Ramos (cell line): Measurements from ENCODE around the gene PRAME.
"Not testable (repeated sequence)": the region's sequence is repeated elsewhere in the genome, so short reads cannot be mapped to it uniquely, and the experiment has no call there.

Experiments
- in situ Hi-C: fragments of 300-500 bp; cut with MboI; formaldehyde crosslinking; loops from one replicate; pipeline ENCODE4 v1.14.3; 2022; ENCODE audit warnings: low sequenced_read_pairs; ENCODE audit not compliant: unreplicated experiment

Gene PRAME

DNA sequence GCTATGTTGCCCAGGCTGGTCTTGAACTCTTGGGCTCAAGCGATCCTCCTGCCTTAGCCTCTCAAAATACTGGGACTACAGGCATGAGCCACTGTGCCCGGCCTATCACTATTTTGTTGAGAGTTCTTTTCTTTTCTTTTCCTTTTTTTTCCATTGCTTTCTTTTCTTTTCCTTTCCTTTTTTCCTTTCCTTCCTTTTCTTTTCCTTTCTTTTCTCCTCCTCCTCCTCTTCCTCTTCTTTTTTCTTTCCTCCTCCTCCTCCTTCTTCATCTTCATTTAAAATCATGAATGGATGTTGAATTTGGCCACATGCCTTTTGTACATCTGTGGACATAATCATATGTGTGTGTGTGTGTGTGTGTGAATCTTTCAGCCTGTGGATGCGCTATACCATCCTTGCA is 25.7 kb upstream of the PRAME start:
- in situ Hi-C loops = no loop called here

DNA sequence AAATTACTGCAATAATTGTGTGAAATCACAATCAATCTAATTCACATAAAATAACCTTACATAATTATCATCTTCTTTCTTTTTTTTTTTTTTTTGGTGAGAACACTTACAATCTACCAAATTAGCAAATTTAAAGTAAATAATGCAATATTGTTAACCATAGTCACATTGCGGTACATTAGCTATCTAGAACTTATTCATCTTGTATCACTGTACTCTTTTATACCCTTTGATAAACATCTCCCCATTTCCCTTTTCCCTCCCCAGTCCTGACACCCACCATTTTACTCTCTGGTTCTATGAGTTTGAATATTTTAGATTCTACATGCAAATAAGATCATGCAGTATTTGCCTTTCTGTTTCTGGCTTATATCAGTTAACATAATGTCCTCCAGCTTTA is 24.0 kb upstream of the PRAME start:
- in situ Hi-C loops = no loop called here

DNA sequence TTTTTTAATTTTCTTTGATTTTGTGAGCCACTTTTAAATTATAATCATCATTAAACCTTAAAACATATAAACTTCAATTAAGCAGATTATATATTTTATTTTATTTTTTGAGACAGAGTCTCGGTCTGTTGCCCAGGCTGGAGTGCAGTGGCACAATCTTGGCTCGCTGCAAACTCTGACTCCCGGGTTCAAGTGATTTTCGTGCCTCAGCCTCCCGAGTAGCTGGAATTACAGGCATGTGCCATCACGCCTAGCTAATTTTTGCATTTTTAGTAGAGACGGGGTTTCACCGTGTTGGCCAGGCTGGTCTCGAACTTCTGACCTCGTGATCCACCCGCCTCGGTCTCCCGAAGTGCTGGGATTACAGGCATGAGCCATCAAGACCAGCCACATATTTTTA is 22.5 kb upstream of the PRAME start:
- in situ Hi-C loops = not testable (repeated sequence)

DNA sequence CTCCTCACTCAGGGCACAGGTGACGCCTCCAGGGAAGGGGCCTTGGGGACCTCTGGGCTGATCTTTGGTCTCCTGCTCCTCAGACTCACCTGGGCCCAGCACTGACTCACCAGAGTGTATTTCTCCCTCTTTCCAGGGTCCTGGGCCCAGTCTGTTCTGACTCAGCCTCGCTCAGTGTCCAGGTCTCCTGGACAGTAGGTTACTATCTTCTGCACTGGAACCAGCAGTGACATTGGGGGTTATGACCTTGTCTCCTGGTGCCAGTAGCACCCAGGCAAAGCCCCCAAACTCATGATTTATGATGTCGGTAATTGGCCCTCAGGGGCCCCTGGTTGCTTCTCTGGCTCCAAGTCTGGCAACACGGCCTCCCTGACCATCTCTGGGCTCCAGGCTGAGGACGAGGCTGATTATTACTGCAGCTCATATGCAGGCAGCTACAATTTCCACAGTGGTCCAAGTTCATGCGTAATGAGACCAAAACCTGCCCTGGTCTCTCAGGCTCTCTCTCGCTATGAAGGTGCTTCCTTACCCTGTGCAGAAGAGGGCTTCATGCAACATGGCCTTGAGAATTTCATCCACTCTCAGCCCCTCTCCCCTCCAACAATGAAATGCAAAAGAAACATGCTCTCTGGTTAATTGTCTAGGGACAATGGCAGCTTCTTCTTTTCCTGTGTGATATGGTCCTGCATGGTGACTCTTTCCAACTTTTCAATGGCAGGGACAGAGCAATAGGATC is 21.0 kb upstream of the PRAME start:
- in situ Hi-C loops = no loop called here

DNA sequence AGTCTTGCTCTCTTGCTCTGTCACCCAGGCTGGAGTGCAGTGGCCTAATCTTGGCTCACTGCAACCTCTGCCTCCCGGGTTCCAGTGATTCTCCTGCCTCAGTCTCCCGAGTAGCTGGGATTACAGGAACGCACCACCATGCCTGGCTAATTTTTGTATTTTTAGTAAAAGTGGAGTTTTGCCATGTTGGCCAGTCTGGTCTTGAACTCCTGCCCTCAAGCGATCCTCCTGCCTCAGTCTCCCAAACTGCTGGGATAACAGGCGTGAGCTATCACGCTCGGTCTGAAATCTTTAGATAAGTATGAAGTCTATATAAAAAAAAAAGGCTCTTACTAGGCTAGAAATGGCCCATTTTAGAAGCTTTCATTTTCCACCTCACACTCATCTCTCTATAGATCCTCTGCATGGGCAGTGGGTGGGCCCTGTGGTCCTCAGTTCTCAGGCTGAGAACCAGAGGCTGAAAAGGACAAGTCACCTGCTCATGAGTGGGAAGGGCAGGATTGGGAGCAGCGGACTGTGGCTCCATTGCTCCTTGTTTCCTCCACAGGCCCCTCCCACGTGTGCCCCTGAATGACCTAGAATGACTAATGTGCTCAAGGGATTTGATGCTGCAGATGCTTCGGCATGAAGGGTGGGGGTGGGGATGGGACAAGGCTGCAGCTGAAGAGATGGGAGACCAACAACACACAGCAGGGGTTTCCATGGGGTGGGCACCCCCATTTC is 19.8 kb upstream of the PRAME start:
- in situ Hi-C loops = no loop called here

DNA sequence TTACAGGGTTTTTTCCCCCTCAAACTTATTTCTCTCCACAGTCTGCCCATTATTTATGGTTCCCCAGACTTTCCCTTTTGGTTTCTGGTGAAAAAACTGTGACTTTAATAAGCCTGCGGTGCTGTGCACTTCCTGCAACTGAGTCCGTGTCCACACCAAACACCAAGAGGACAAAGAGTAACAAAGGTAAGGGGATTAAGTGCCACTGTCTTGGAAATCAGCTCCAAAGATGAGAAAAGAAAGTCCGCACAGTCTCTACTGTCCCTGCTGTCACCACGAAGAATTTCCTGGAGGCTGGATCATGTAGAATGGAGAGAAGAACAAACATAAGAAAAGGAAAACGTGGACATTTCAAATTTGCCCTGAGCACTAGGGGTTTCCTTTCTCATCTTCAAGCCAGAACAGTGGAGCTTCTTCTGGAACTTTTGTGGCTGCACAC is 17.9 kb upstream of the PRAME start:
- in situ Hi-C loops = no loop called here

DNA sequence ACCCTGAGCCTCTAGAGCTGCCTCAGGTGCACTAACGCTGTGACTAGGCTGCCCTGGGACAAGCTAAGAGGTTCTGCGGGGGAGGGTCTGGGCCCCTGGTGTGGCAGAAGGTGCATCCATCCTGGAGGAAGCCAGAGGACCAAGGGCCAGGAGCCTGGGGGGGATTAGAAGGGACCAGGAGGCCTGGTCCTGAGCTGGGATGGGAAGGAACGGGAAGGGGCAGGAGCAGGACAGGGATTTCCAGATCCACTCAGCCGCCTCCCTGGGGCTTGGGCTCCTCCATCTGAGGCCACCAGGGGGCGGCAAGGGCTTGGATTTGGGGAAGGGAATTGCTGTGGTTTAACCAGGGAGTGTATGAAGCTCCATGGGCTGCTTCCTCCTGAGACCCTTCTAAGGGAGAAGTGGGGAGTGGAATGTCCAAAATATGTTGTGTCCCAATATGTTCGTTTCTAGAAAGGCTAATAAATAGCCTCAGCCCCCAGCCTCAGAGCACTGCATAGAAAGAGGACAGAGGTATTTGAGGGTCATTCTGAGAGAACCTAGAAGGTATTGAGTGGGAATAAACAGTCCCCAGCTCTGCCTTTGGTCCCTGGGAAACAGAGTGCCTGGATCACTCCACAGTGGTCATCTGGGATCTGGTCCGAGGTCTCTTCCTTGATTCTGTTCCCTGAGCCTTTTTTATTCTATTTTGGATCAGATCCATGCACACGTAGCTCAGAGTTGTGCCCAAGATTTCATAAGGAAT is 17.4 kb upstream of the PRAME start:
- in situ Hi-C loops = no loop called here

DNA sequence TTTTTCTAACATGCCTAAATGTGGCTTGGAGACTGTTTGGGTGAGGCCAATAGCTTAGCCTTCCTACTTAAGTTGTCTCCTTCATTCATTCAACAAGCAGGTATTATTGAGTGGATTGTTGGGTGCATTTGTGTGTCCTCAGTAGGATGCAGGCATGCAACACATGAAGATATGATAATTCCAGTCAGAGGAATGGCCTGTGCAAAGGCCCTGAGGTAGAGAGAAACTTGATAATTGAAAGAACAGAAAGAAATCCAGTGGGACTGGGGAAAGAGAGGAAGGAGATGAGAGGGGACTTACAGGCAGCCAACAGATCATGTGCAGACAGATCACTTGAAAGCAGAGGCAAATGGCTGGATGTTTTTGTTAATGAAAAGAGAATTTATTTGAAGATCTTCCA is 15.3 kb upstream of the PRAME start:
- in situ Hi-C loops = no loop called here

DNA sequence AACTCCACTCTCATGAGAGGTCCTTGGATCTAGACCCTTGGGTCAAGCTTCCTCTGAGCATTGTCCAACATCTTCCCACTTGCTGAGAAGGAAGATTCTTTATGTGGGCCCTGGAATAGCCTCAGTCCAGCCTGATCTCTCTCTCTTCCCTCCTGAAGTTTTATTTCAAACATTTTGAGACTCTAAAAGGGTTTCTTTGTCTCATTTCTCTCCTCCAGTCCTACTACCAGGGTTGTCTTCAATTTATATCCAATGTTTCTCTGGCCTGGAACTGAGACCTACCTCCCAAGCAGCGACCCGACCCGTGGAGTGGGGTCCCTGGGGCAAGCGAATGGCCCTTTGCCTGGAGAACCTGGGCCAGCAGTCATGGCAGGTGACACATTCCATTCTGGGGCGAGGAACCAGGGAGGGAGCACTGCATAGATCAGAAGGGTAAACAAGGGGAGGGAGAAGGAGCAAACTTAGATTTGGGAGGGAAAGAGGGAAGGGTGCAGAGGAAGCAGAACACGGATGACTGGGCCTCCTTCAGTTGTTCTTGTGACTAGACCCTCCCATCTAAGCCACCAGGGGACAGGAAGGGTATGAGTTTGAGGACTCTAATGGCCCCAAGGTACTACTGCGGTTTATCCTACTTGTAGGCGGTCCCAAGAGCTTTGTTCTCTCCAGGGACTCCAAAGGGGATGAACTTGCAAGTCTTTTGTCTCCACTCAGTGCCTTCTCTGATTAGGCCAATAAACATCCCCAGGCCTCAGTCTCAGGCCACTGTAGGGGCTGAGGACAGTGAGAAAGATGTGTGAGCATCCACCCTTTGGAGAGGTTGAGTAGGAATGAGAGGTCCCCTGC is 14.2 kb upstream of the PRAME start:
- in situ Hi-C loops = no loop called here

DNA sequence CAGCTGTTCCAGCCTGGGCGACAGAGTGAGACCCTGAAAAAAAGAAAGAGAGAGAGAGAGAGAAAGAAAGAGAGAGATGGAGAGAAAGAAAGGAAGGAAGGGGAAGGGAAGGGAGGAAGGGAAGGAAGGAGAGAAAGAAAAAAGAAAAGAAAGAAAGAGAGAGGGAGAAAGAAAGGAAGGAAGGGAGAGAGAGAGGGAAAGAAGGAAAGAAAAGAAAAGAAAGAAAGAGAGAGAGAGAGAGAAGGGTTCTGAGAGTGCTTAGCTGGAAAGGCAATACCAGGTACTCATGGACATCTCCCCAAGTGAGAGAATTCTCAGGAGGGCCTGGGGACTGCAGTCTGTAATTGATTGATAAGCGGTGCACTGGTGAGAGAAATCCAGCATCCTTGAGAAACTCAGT is 12.8 kb upstream of the PRAME start:
- in situ Hi-C loops = no loop called here

DNA sequence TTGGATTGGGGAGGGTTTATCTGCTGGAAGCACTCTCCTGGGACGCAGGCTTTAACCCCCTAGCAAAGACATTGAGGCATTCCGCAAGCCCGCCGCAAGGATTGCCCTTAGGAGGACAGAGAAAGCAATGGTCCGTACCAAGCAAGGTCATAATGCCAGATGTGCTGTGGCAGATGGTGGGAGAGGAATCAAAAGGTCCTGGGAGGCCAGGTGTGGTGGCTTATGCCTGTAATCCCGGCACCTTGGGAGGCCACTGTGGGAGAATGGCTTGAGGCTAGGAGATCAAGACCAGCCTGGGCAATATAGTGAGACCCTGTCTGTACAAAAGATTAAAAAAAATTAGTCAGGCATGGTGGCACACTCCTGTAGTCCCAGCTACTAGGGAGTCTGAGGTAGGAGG is 12.4 kb upstream of the PRAME start:
- in situ Hi-C loops = no loop called here

DNA sequence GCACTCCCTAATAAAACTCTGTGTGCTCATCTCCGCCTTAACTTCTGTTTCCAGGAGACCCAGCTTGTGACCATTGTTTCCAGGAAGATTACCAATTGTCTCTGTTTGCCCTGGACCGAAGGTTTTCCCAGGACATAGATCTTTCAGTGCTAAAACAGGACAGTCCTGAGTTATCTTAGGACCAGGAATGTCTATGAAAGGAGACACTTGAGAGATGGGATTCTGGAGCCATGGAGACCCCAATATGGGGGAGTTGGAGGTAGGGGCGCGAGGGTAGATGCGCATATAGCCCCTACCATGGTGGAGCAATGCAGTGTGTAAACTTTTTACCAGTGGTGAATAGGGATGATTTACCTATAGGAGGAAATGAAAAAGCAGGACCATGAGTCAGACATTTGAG is 10.2 kb upstream of the PRAME start:
- in situ Hi-C loops = no loop called here

DNA sequence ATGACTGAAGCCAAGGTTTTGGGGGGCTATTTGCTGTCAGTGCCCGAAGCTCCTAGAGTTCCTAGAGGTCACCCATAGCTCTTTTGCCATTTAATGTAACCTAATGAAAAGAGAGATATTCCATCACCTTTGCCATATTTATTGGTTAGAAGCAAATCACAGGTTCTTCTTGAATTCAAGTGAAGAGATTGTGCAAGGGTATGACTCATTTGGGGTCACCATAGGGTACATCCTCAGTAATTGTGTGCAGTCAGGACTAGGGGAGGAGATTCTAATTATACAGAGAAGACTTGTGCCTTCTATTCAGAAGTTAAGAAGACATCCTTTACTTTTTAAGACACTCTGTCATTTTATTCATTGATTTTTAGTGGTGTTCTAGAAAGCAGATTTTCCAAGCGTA is 6.9 kb upstream of the PRAME start:
- in situ Hi-C loops = no loop called here

DNA sequence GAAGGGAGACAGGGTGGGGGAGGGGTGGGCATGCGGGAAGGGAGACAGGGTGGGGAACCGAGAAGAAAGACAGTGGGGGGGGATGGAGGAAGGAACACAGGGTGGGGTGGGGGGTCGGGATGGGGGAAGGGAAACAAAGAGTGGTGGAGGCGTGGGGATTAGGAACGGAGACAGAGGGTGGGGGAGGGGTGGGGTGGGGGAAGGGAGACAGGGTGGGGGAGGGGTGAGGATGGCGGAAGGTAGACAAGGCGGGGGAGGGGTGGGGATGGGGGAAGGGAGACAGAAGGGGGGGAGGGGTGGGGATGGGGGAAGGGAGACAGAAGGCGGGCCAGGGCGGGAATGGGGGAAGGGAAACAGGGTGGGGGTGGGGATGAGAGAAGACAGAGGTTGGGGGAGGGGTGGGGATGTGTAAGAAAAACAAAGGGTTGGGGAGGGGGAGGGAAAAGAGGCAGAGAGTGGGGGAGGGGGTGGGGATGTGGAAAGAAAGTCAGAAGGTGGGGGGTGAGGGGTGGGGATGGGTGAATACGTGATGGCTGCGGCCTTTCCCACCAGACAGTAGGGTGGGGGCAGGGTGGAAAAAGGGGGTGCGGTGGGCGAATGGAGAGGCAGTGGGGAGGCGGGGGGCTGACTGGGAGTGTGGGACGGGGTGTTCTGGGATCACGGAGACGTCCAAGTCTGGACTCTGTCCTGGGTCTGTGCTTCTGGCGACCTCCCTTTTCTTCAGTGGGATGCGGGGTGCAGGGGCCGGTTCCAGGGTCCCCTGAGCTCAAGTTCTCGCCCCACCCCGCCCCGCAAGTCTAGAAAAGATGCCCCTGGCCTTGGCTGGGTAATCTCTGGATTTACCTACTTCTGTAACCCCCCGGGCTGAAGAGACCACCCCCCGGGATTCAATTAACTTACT is 744 bp downstream of the PRAME start:
- in situ Hi-C loops = no loop called here

DNA sequence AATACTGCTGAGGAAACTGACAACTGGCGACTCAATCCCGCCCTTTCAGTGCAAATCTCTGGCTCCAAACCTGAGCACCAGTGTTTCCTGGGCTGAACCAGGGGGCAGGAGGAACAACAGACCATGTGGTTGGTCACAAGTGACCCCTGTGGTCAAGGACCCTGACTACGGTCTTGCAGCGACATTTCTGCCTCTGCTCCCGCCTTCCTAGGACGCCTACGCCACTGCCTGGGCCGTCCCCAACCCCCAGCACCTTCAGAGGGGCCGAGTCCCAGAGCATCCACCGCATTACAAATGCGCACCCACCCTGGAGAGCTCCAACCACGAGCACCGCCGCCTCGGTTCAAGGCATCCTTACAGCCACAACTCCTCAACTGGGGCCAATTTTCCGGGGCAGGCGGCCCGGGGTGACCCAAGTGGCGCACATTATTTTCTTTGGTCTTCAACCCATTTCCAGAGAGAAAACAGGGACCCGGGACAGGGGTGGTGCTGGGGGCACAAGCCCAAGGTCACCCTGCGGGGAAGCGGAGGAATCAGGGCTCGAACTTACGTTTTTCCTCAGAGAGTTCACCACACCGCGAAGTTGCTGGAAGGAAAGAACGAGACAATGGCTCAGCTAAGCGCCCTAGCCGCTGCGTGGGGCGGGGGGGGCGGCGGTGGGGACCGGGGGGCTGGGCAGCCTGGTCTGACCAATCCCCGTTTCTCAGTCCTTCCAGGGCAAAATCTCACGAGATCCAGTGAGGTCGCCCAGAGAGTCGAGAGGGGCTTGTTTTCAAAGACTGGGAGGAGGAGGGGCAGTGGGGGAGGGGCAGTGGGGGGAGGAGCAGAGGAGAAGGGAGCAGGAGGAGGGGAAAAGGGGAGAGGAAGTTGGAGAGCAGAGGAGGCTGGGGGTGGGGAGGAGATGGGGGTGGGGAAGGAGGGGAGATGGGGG is 1.8 kb downstream of the PRAME start:
- in situ Hi-C loops = no loop called here

DNA sequence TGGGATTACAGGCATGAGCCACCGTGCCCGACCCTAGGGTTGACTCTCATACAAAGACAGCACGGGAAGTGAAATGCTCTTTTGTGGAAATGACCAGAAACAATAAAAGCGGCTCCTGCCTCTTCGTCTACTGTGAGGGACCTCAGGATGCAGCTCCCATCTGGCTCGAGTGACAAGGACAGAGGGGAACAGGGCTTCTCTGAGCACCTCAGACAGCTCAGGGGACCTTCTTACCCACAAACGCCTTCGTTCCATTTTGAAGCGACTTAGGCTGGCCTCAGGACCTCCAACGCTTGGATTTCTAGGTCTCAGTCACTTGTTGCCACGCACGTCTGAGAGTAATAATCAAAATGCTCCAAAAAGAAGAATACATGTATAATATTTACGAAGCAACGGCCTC is 2.5 kb downstream of the PRAME start:
- in situ Hi-C loops = no loop called here

DNA sequence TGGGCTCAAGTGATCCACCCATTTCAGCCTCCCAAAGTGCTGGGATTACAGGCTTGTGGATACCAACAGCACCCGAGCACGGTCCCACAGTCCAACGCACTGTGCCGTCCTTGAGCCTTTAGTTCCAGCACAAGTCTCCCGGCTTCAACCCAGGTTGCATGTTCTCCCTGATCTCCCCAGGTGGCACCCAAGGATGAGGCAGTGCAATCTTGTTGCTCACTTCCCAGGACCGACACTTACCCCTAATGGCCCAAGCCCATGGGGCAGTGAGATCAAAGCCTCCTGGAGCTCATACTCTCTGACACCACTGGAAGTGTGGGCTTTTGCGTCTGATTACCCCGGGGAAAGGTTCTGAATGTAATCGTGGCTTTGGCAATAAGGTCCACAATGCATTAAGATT is 3.5 kb downstream of the PRAME start:
- in situ Hi-C loops = no loop called here

DNA sequence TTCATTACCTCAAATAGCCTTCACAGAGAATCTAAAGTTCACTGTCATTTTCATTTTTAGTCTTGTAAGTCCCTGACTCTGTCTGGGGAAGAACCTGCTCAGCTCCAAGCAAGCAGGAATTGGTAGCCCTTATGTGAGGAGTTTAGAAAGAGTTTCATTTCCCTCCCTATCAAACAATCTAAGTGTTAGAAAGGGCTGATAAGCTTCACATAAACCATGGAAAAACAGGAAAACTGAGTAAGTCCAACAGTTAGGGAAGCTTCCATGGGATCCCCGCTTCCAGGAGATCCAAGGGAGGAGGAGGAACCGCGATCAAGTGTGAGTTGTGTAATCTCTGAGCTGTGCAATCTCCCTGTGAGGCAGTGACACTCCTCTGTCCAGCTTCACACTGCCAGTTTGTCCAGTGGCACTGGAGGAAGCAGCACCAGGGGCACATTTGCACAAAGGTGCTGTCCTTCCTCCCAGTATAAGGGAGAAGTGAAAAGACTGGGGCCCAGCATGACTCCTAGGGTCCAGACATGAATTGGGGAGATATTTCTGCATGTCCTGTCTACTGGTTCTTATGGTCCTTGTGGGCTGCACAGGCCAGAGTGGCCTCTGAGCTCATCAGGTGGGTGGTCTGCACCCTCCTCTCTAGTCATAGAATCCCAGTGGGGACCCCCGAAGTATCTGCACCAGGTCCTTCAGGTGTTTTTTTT is 4.3 kb downstream of the PRAME start:
- in situ Hi-C loops = no loop called here
